Measurements from ENCODE around the gene ITSN2. TPM values are rescaled to one million over a fixed set of nuclear protein-coding genes. Genes with fewer than 3 reads are reported as not detected.
A peak's percentile ranks its signal among the peaks of the same experiment; 100 is the strongest.
"Not testable (repeated sequence)": the region's sequence is repeated elsewhere in the genome, so short reads cannot be mapped to it uniquely, and the experiment has no call there.

The ITSN2 gene
- total RNA-seq = 10 to 100 TPM; 52.5 to 57.6 (median 52.9) TPM

GRCh38 chr2:24360050-24360962 is at the start of gene ITSN2:
ITSN2 (minus strand) TSS chr2:24360536; CDS start chr2:24328082, 32,454 bp downstream.
- Mint-ChIP-seq H3K9me3 (peaks cover 4% of the 10 kb centered on the region), H3K4me3 (peak within 1 kb of the TSS; percentile 90), H3K4me1 (ENCODE audit: low read depth) (peaks cover 32% of the 10 kb centered on the region), H3K36me3 (ENCODE audit: insufficient read depth) (peaks cover 5% of the 10 kb centered on the region), H3K27me3 (ENCODE audit: low read depth) (no peaks in the 10 kb centered on the region)
- DNase-seq (peak; percentile 72), ATAC-seq (peak; percentile 94 to 95)

GRCh38 chr2:24409171-24409570 is 48.8 kb upstream of the ITSN2 start:
- no peak for ATAC-seq
- Mint-ChIP-seq H3K36me3 (ENCODE audit: insufficient read depth) (no peaks in the 10 kb centered on the region), H3K4me3 (no peak overlapping the region), H3K27me3 (ENCODE audit: low read depth) (peaks cover 22% of the 10 kb centered on the region), H3K9me3 (no peaks in the 10 kb centered on the region), H3K4me1 (ENCODE audit: low read depth) (no peaks in the 10 kb centered on the region)
- no peak for DNase-seq

GRCh38 chr2:24408704-24409103 is 48.4 kb upstream of the ITSN2 start:
- H3K4me3 Mint-ChIP-seq; H3K9me3 Mint-ChIP-seq; ATAC-seq; DNase-seq; H3K36me3 Mint-ChIP-seq (ENCODE audit: insufficient read depth); H3K4me1 Mint-ChIP-seq (ENCODE audit: low read depth): not testable (repeated sequence)
- H3K27me3 Mint-ChIP-seq (ENCODE audit: low read depth) = peaks cover 27% of the 10 kb centered on the region

- no peak for ATAC-seq
- no peaks in the 10 kb centered on the region for H3K9me3 Mint-ChIP-seq
- H3K27me3 Mint-ChIP-seq (ENCODE audit: low read depth) = peaks cover 24% of the 10 kb centered on the region
- H3K36me3 Mint-ChIP-seq (ENCODE audit: insufficient read depth) = no peaks in the 10 kb centered on the region
- H3K4me3 Mint-ChIP-seq = no peak overlapping the region
- no peak for DNase-seq
- H3K4me1 Mint-ChIP-seq (ENCODE audit: low read depth) = peaks cover 3% of the 10 kb centered on the region
These were observed 44.2 kb upstream of the ITSN2 start for GRCh38 chr2:24404491-24404921.

- Mint-ChIP-seq H3K27me3 (ENCODE audit: low read depth) (peaks cover 20% of the 10 kb centered on the region), H3K36me3 (ENCODE audit: insufficient read depth) (no peaks in the 10 kb centered on the region), H3K9me3 (no peaks in the 10 kb centered on the region), H3K4me3 (no peak overlapping the region), H3K4me1 (ENCODE audit: low read depth) (peaks cover 3% of the 10 kb centered on the region)
- no peak for DNase-seq
- no peak for ATAC-seq
These were observed 43.5 kb upstream of the ITSN2 start for GRCh38 chr2:24403832-24404212.

- no peak for ATAC-seq
- H3K27me3 Mint-ChIP-seq (ENCODE audit: low read depth) = peaks cover 15% of the 10 kb centered on the region
- H3K9me3 Mint-ChIP-seq = no peaks in the 10 kb centered on the region
- H3K4me1 Mint-ChIP-seq (ENCODE audit: low read depth) = peaks cover 3% of the 10 kb centered on the region
- no peak for DNase-seq
- no peak overlapping the region for H3K4me3 Mint-ChIP-seq
- H3K36me3 Mint-ChIP-seq (ENCODE audit: insufficient read depth) = no peaks in the 10 kb centered on the region
These were observed 43.0 kb upstream of the ITSN2 start for GRCh38 chr2:24403168-24403831.

GRCh38 chr2:24402242-24403097 is 42.1 kb upstream of the ITSN2 start:
- Mint-ChIP-seq H3K4me3 (no peak overlapping the region), H3K4me1 (ENCODE audit: low read depth) (peaks cover 3% of the 10 kb centered on the region), H3K9me3 (no peaks in the 10 kb centered on the region), H3K36me3 (ENCODE audit: insufficient read depth) (no peaks in the 10 kb centered on the region), H3K27me3 (ENCODE audit: low read depth) (peaks cover 14% of the 10 kb centered on the region)
- DNase-seq = no peak
- ATAC-seq = no peak

- peaks cover 12% of the 10 kb centered on the region for H3K27me3 Mint-ChIP-seq (ENCODE audit: low read depth)
- DNase-seq (no peak), ATAC-seq (no peak)
- H3K36me3 Mint-ChIP-seq (ENCODE audit: insufficient read depth) = no peaks in the 10 kb centered on the region
- H3K9me3 Mint-ChIP-seq = no peaks in the 10 kb centered on the region
- peaks cover 3% of the 10 kb centered on the region for H3K4me1 Mint-ChIP-seq (ENCODE audit: low read depth)
- H3K4me3 Mint-ChIP-seq = no peak overlapping the region
These were observed 40.0 kb upstream of the ITSN2 start for GRCh38 chr2:24400207-24400907.

GRCh38 chr2:24399434-24400206 is 39.3 kb upstream of the ITSN2 start:
- Mint-ChIP-seq H3K9me3 (no peaks in the 10 kb centered on the region), H3K4me3 (no peak overlapping the region), H3K4me1 (ENCODE audit: low read depth) (peaks cover 3% of the 10 kb centered on the region), H3K27me3 (ENCODE audit: low read depth) (peaks cover 10% of the 10 kb centered on the region), H3K36me3 (ENCODE audit: insufficient read depth) (no peaks in the 10 kb centered on the region)
- ATAC-seq (no peak), DNase-seq (no peak)

GRCh38 chr2:24394998-24395397 is 34.7 kb upstream of the ITSN2 start:
- H3K9me3 Mint-ChIP-seq = no peaks in the 10 kb centered on the region
- peaks cover 1% of the 10 kb centered on the region for H3K27me3 Mint-ChIP-seq (ENCODE audit: low read depth)
- H3K36me3 Mint-ChIP-seq (ENCODE audit: insufficient read depth) = no peaks in the 10 kb centered on the region
- H3K4me3 Mint-ChIP-seq = no peak overlapping the region
- DNase-seq (no peak), ATAC-seq (no peak)
- no peaks in the 10 kb centered on the region for H3K4me1 Mint-ChIP-seq (ENCODE audit: low read depth)

GRCh38 chr2:24392542-24393059 is 32.3 kb upstream of the ITSN2 start:
- Mint-ChIP-seq H3K27me3 (ENCODE audit: low read depth) (no peaks in the 10 kb centered on the region), H3K4me1 (ENCODE audit: low read depth) (no peaks in the 10 kb centered on the region), H3K36me3 (ENCODE audit: insufficient read depth) (no peaks in the 10 kb centered on the region), H3K9me3 (no peaks in the 10 kb centered on the region), H3K4me3 (no peak overlapping the region)
- ATAC-seq (no peak), DNase-seq (no peak)

GRCh38 chr2:24385366-24385765 is 25.0 kb upstream of the ITSN2 start:
- H3K36me3 Mint-ChIP-seq (ENCODE audit: insufficient read depth) = no peaks in the 10 kb centered on the region

More at GRCh38 chr2:24385366-24385765, 25.0 kb upstream of the ITSN2 start:
- no peak for ATAC-seq
- Mint-ChIP-seq H3K27me3 (ENCODE audit: low read depth) (no peaks in the 10 kb centered on the region), H3K4me1 (ENCODE audit: low read depth) (no peaks in the 10 kb centered on the region), H3K4me3 (no peak overlapping the region), H3K9me3 (no peaks in the 10 kb centered on the region)
- DNase-seq = no peak
